Liver (tissue), 9 donors: ENCODE measurements around the gene FBLN1. TPM values are rescaled to one million over a fixed set of nuclear protein-coding genes. Genes with fewer than 3 reads are reported as not detected.
"Not testable (repeated sequence)": the region's sequence is repeated elsewhere in the genome, so short reads cannot be mapped to it uniquely, and the experiment has no call there.

Experiments
- DNase-seq: peaks from one replicate; pipeline ENCODE4 v3.0.0-alpha.2; 2017; ENCODE audit warnings: low spot score
- H3K27ac ChIP-seq, 2 donors: one replicate each; pipeline ENCODE4 v1.7.0; 2013; ENCODE audit warnings: inconsistent platforms in 2 of 2, low read length in 2 of 2, control low read depth in 1 of 2, low read depth in 1 of 2, mild to moderate bottlenecking in 1 of 2
- H3K27me3 ChIP-seq, 4 donors: one replicate each; pipeline versions ENCODE4 v1.6.1 to v1.7.0; 2013; ENCODE audit warnings: low read length in 3 of 4, inconsistent platforms in 1 of 4, mild to moderate bottlenecking in 1 of 4, moderate library complexity in 1 of 4; ENCODE audit not compliant: control insufficient read depth in 4 of 4, insufficient read depth in 4 of 4
- H3K36me3 ChIP-seq, 4 donors: one replicate each; pipeline versions ENCODE4 v1.6.1 to v1.7.0; 2013; ENCODE audit warnings: low read length in 3 of 4, mild to moderate bottlenecking in 3 of 4, low read depth in 1 of 4, moderate library complexity in 1 of 4; ENCODE audit not compliant: control insufficient read depth in 4 of 4, insufficient read depth in 3 of 4
- H3K4me1 ChIP-seq, 4 donors: one replicate each; pipeline versions ENCODE4 v1.6.1 to v1.7.0; 2013; ENCODE audit warnings: low read length in 3 of 4, mild to moderate bottlenecking in 3 of 4, moderate library complexity in 1 of 4; ENCODE audit not compliant: control insufficient read depth in 4 of 4, insufficient read depth in 4 of 4
- H3K4me3 ChIP-seq, 3 donors: one replicate each; pipeline versions ENCODE4 v1.6.1 to v1.7.0; 2013; ENCODE audit warnings: low read length in 3 of 3, control low read depth in 1 of 3, low read depth in 1 of 3, mild to moderate bottlenecking in 1 of 3
- H3K9ac ChIP-seq, 2 donors: one replicate each; pipeline ENCODE4 v1.7.0; 2013; ENCODE audit warnings: low read length in 2 of 2, mild to moderate bottlenecking in 2 of 2, moderate library complexity in 2 of 2, control low read depth in 1 of 2, low read depth in 1 of 2
- H3K9me3 ChIP-seq, 4 donors: one replicate each; pipeline versions ENCODE4 v1.6.1 to v1.7.0; 2013; ENCODE audit warnings: low read length in 3 of 4; ENCODE audit not compliant: control insufficient read depth in 4 of 4
- FOXA1 ChIP-seq: IDR thresholded peaks from 2 replicates; pipeline ENCODE4 v1.6.1; 2016; ENCODE audit warnings: antibody characterized with exemption
- GABPA ChIP-seq, 2 donors: IDR thresholded peaks in 1 of 2; conservative IDR thresholded peaks in 1 of 2; 2 replicates each; pipeline ENCODE4 v1.6.1; 2016; ENCODE audit warnings: antibody characterized with exemption in 2 of 2, mild to moderate bottlenecking in 1 of 2, moderate library complexity in 1 of 2
- HNF4A ChIP-seq, 2 donors: conservative IDR thresholded peaks; 2 replicates each; pipeline ENCODE4 v1.6.1; 2016; ENCODE audit warnings: antibody characterized with exemption in 2 of 2, mild to moderate bottlenecking in 2 of 2
- HNF4G ChIP-seq: IDR thresholded peaks from 2 replicates; pipeline ENCODE4 v1.6.1; 2016; ENCODE audit warnings: antibody characterized with exemption
- JUND ChIP-seq, 2 donors: IDR thresholded peaks; 2 replicates each; pipeline ENCODE4 v1.6.1; 2016; ENCODE audit warnings: antibody characterized with exemption in 2 of 2
- NR2F2 ChIP-seq: IDR thresholded peaks from 2 replicates; pipeline ENCODE4 v1.6.1; 2016; ENCODE audit warnings: antibody characterized with exemption
- RXRA ChIP-seq, 2 donors: IDR thresholded peaks; 2 replicates each; pipeline ENCODE4 v1.6.1; 2017 to 2018; ENCODE audit warnings: antibody characterized with exemption in 2 of 2, mild to moderate bottlenecking in 1 of 2
- YY1 ChIP-seq: IDR thresholded peaks from 2 replicates; pipeline ENCODE4 v1.6.1; 2016; ENCODE audit warnings: antibody characterized with exemption, mild to moderate bottlenecking
- WGBS: extraction: QIAGEN DNeasy Blood & Tissue Kit; methylation state at CpG from one replicate; pipeline ENCODE4 v1.1.7; 2013; 5-methylcytosine and 5-hydroxymethylcytosine counted together
- polyA plus RNA-seq, 2 donors: library from polyadenylated mRNA; stranded (reverse) in 1 of 2; unstranded in 1 of 2; fragments of 200-250 nt in 1 of 2; fragments of >200 nt in 1 of 2; fragmentation: Nextera tagmentation in 1 of 2; extraction: Ambion mirVana in 1 of 2; gene quantifications; one replicate each; pipeline versions ENCODE4 v1.2.1 to v1.2.3, GENCODE V29; 2013 to 2015
- total RNA-seq, 2 donors: library from RNA; depleted of rRNA; stranded (reverse); fragments of >200 nt; gene quantifications; one replicate each; pipeline ENCODE4 v1.2.3, GENCODE V29; 2014
- TF ChIP-seq, protein P1 (sequence below): fragments of 150-350 bp; IDR thresholded peaks from 2 replicates; pipeline ENCODE4 v1.5.1; 2017; ENCODE audit warnings: improper control_type of control experiment, low read depth, low read length; ENCODE audit not compliant: missing input control
- TF ChIP-seq, protein P2 (sequence below): IDR thresholded peaks from 2 replicates; pipeline ENCODE4 v1.6.1; 2016; ENCODE audit warnings: antibody characterized with exemption
- TF ChIP-seq, protein P3 (sequence below): IDR thresholded peaks from 2 replicates; pipeline ENCODE4 v1.6.1; 2016; ENCODE audit warnings: antibody characterized with exemption, mild to moderate bottlenecking
- TF ChIP-seq, protein P4 (sequence below): IDR thresholded peaks from 2 replicates; pipeline ENCODE4 v1.6.1; 2016; ENCODE audit warnings: antibody characterized with exemption
- donor health status: healthy.
- donor health status: healthy.
- donor health status: healthy.
- donor health status: healthy.
- donor health status: healthy.

FBLN1 gene
- total and polyA plus RNA-seq, 4 donors = 2.2 to 9.3 (median 6.3) TPM

DNA sequence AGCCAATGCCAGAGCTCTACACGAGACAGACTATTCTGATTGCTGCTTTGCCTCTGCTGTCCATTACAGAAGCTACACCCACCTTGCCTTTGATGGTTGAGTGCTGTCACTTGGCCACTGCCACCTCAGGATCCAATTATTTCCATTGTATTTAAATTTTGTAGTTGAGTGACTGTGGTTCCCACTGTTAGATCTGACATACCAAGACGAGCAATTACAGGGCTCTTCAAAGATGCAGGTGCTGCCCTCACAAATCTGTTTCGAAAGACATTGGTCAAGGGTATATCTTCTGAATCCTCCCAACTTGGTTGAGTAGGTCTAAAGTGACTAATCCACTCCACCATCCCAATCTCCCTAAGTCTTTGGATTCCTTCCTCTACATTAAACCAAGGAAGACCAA, 57.4 kb downstream of the FBLN1 start:
- H3K4me3 ChIP-seq, H3K27me3 ChIP-seq, H3K9me3 ChIP-seq, H3K36me3 ChIP-seq, H3K9ac ChIP-seq, H3K27ac ChIP-seq, DNase-seq, H3K4me1 ChIP-seq: not testable (repeated sequence)
- 88% methylated on average over 3 of the region's 3 CpGs for WGBS

DNA sequence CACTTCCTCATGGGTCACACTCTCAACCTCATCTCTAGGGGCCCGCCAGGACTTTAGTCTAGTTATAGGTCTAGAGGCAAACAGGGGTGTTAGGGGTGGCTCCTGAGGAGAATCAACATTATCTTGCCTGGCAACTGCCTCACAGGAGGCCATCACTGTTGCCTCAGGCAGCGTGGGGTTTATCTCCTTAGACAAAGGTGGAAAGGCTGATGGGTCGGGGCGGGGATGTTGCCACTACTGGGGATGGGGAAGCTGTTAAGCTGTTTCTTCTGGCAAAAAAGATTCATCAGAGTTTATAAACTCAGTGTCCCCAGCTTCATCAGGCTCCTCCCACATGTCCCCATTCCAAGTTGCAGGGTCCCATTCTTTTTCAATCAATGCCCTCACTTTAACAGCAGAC, 58.1 kb downstream of the FBLN1 start:
- H3K4me1 ChIP-seq, H3K9ac ChIP-seq, H3K27me3 ChIP-seq, H3K4me3 ChIP-seq, DNase-seq, H3K27ac ChIP-seq, H3K9me3 ChIP-seq, H3K36me3 ChIP-seq: not testable (repeated sequence)
- WGBS = 94% methylated on average over 4 of the region's 4 CpGs

DNA sequence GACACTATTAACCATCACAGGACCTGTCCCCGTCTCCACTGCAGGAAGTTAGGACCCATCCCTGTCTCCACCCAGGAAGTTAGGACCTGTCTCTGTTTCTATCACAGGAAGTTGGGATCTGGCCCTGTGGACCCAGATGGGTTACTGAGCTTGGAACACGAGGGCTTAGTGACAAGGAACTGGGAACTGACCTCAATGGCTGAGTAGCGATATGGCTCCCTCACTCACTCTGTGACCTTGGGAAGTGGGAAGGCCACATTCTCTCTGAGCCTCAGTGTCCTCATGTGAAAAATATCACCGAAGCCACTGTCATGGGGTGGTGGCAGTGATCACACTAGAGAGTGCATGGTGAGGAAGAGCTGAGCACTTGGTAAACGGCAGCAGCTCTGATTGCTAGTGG, 59.4 kb downstream of the FBLN1 start:
- no peak for TF ChIP-seq RXRA (IDR thresholded peaks at IDR 0.05)
- no peak for TF ChIP-seq HNF4A (conservative IDR thresholded peaks at IDR 0.05)
- TF ChIP-seq, protein P1, sequence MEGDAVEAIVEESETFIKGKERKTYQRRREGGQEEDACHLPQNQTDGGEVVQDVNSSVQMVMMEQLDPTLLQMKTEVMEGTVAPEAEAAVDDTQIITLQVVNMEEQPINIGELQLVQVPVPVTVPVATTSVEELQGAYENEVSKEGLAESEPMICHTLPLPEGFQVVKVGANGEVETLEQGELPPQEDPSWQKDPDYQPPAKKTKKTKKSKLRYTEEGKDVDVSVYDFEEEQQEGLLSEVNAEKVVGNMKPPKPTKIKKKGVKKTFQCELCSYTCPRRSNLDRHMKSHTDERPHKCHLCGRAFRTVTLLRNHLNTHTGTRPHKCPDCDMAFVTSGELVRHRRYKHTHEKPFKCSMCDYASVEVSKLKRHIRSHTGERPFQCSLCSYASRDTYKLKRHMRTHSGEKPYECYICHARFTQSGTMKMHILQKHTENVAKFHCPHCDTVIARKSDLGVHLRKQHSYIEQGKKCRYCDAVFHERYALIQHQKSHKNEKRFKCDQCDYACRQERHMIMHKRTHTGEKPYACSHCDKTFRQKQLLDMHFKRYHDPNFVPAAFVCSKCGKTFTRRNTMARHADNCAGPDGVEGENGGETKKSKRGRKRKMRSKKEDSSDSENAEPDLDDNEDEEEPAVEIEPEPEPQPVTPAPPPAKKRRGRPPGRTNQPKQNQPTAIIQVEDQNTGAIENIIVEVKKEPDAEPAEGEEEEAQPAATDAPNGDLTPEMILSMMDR = no peak
- no peak for TF ChIP-seq HNF4G
- no peak for TF ChIP-seq YY1
- TF ChIP-seq GABPA (IDR thresholded peaks at IDR 0.05 in 1 of 2, conservative IDR thresholded peaks at IDR 0.05 in 1 of 2) = no peak
- TF ChIP-seq NR2F2 = no peak
- TF ChIP-seq, protein P2, sequence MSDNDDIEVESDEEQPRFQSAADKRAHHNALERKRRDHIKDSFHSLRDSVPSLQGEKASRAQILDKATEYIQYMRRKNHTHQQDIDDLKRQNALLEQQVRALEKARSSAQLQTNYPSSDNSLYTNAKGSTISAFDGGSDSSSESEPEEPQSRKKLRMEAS = no peak
- TF ChIP-seq, protein P3, sequence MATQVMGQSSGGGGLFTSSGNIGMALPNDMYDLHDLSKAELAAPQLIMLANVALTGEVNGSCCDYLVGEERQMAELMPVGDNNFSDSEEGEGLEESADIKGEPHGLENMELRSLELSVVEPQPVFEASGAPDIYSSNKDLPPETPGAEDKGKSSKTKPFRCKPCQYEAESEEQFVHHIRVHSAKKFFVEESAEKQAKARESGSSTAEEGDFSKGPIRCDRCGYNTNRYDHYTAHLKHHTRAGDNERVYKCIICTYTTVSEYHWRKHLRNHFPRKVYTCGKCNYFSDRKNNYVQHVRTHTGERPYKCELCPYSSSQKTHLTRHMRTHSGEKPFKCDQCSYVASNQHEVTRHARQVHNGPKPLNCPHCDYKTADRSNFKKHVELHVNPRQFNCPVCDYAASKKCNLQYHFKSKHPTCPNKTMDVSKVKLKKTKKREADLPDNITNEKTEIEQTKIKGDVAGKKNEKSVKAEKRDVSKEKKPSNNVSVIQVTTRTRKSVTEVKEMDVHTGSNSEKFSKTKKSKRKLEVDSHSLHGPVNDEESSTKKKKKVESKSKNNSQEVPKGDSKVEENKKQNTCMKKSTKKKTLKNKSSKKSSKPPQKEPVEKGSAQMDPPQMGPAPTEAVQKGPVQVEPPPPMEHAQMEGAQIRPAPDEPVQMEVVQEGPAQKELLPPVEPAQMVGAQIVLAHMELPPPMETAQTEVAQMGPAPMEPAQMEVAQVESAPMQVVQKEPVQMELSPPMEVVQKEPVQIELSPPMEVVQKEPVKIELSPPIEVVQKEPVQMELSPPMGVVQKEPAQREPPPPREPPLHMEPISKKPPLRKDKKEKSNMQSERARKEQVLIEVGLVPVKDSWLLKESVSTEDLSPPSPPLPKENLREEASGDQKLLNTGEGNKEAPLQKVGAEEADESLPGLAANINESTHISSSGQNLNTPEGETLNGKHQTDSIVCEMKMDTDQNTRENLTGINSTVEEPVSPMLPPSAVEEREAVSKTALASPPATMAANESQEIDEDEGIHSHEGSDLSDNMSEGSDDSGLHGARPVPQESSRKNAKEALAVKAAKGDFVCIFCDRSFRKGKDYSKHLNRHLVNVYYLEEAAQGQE = no peak
- TF ChIP-seq, protein P4, sequence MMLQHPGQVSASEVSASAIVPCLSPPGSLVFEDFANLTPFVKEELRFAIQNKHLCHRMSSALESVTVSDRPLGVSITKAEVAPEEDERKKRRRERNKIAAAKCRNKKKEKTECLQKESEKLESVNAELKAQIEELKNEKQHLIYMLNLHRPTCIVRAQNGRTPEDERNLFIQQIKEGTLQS = no peak
- TF ChIP-seq FOXA1 = no peak
- TF ChIP-seq JUND (IDR thresholded peaks at IDR 0.05) = no peak

More for the DNA sequence above, 59.4 kb downstream of the FBLN1 start:
- Histone ChIP-seq H3K4me3 (no peak overlapping the region), H3K27ac (no peak overlapping the region), H3K9me3 (peaks cover 0 to 8% (median 2%) of the 10 kb centered on the region in 4 donors), H3K9ac (no peak overlapping the region), H3K4me1 (no peaks in the 10 kb centered on the region), H3K27me3 (peaks cover 0 to 3% (median 0%) of the 10 kb centered on the region in 4 donors), H3K36me3 (no peaks in the 10 kb centered on the region)
- no peak for DNase-seq
- 91% methylated on average over 5 of the region's 5 CpGs for WGBS
